ENCODE results near the gene WTIP. TPM values are rescaled to one million over a fixed set of nuclear protein-coding genes. Genes with fewer than 3 reads are reported as not detected.

Gene WTIP
- total and polyA plus RNA-seq, 2 of the 13 experiments (the other 11 are each of a cell fraction or from before 2014, with no cell fraction given), result 15.0 to 18.1 TPM

GRCh38 chr19:34534206-34534605 lies 52.6 kb downstream of the WTIP start:
- no peak overlapping the region for H2AFZ ChIP-seq (ENCODE audit: low read length)
- ChIA-PET POLR2A (no interaction called here), CTCF (ENCODE audit: low intra/inter-chr PET ratio, low total read pairs) (no interaction called here)
- intact Hi-C loops (cut with micrococcal nuclease; ENCODE audit: unreplicated experiment), result no loop called here
- peaks cover 1 to 3% of the 10 kb centered on the region in 2 experiments; a peak in 1 of 5 replicates for H3K27me3 ChIP-seq (ENCODE audit: control insufficient read depth in 1 of 2, insufficient read depth in 2 of 2, low read length in 2 of 2)
- no peaks in the 10 kb centered on the region for H3K36me3 ChIP-seq (replicated peaks in 1 of 2; ENCODE audit: control insufficient read depth in 1 of 2, insufficient read depth in 2 of 2, low read length in 2 of 2)
- H3K9ac ChIP-seq (ENCODE audit: insufficient read depth, low read depth, low read length), result no peak overlapping the region
- no peak overlapping the region for H3K4me2 ChIP-seq (ENCODE audit: low read depth, low read length)
- no peaks in the 10 kb centered on the region for H3K4me1 ChIP-seq (ENCODE audit: insufficient read depth, low read length)
- H3K9me3 ChIP-seq (ENCODE audit: low read length), result no peaks in the 10 kb centered on the region
- in situ Hi-C loops (cut with HindIII; ENCODE audit: extremely low pct_ligation_motif_present, low pct_unique_long_range_greater_than_20kb), result no loop called here
- H3K27ac ChIP-seq (ENCODE audit: extremely low read length, insufficient read depth, low read length), result no peak overlapping the region
- no peaks in the 10 kb centered on the region for H4K20me1 ChIP-seq (ENCODE audit: insufficient read depth, low read length)
- no peak for ATAC-seq
- no TSS peak for BruUV-seq (replicated peaks)
- TF ChIP-seq REL (CRISPR knock-in tag; conservative IDR thresholded peaks at IDR 0.05) (no peak), SRSF9 (IDR thresholded peaks at IDR 0.05; ENCODE audit: borderline replicate concordance, insufficient read depth, low read depth, low read length, poor library complexity, severe bottlenecking) (no peak), CEBPB (IDR thresholded peaks at IDR 0.05; ENCODE audit: borderline replicate concordance, low read depth, low read length) (peak; percentile 51; the same call in 1 of the 2 replicates)
- no peak for FAIRE-seq
- no peak overlapping the region for H3K4me3 ChIP-seq (replicated peaks in 1 of 3; ENCODE audit: insufficient read depth in 1 of 3, low read depth in 2 of 3, low read length in 3 of 3)
- no peaks in the 10 kb centered on the region for H3K79me2 ChIP-seq (ENCODE audit: insufficient read depth, low read length)
- no peak for DNase-seq (ENCODE audit: low spot score)

GRCh38 chr19:34539396-34539795 lies 57.8 kb downstream of the WTIP start:
- Histone ChIP-seq H3K4me2 (ENCODE audit: low read depth, low read length) (no peak overlapping the region), H3K4me1 (ENCODE audit: insufficient read depth, low read length) (no peaks in the 10 kb centered on the region), H3K27me3 (ENCODE audit: control insufficient read depth in 1 of 2, insufficient read depth in 2 of 2, low read length in 2 of 2) (no peaks in the 10 kb centered on the region; a peak in 1 of 5 replicates), H3K27ac (ENCODE audit: extremely low read length, insufficient read depth, low read length) (no peak overlapping the region), H3K9ac (ENCODE audit: insufficient read depth, low read depth, low read length) (no peak overlapping the region), H3K4me3 (replicated peaks in 1 of 3; ENCODE audit: insufficient read depth in 1 of 3, low read depth in 2 of 3, low read length in 3 of 3) (no peak overlapping the region), H3K9me3 (ENCODE audit: low read length) (no peaks in the 10 kb centered on the region; the same call in 1 of the 2 replicates), H4K20me1 (ENCODE audit: insufficient read depth, low read length) (no peaks in the 10 kb centered on the region), H3K36me3 (replicated peaks in 1 of 2; ENCODE audit: control insufficient read depth in 1 of 2, insufficient read depth in 2 of 2, low read length in 2 of 2) (no peaks in the 10 kb centered on the region), H2AFZ (ENCODE audit: low read length) (no peak overlapping the region), H3K79me2 (ENCODE audit: insufficient read depth, low read length) (no peaks in the 10 kb centered on the region)
- in situ Hi-C loops (cut with HindIII; ENCODE audit: extremely low pct_ligation_motif_present, low pct_unique_long_range_greater_than_20kb) (no loop called here), intact Hi-C loops (cut with micrococcal nuclease; ENCODE audit: unreplicated experiment) (no loop called here)
- no peak for FAIRE-seq
- TF ChIP-seq NBN (conservative IDR thresholded peaks at IDR 0.05) (no peak), AGO2 (optimal IDR thresholded peaks at IDR 0.05; ENCODE audit: low read depth, low read length) (no peak), ZNF607 (CRISPR knock-in tag; IDR thresholded peaks at IDR 0.05; ENCODE audit: borderline replicate concordance) (no peak), SP1 (IDR thresholded peaks at IDR 0.05) (no peak), SP1 (CRISPR knock-in tag; IDR thresholded peaks at IDR 0.05) (no peak), POLR2AphosphoS2 (IDR thresholded peaks at IDR 0.05; ENCODE audit: low read depth, low read length) (no peak), MAFF (IDR thresholded peaks at IDR 0.05; ENCODE audit: low read depth, low read length) (no peak)
- no TSS peak for BruUV-seq (replicated peaks)
- DNase-seq (ENCODE audit: low spot score), result no peak
- ChIA-PET CTCF (ENCODE audit: low intra/inter-chr PET ratio, low total read pairs) (no interaction called here), POLR2A (no interaction called here)
- no peak for ATAC-seq
- WGBS (ENCODE audit: low lambda C conversion rate), result 0% methylated on average over 2 of the region's 2 CpGs
